Left cardiac atrium (tissue), 4 donors: ENCODE data around the gene ANKRD50. TPM values are rescaled to one million over a fixed set of nuclear protein-coding genes. Genes with fewer than 3 reads are reported as not detected.
A peak's percentile ranks its signal among the peaks of the same experiment; 100 is the strongest.

Experiments
- ATAC-seq, 2 donors: fragments of 200-7000 bp; cut with Tn5 transposase; one replicate each; pipeline ENCODE4 v1.9.1; 2020; ENCODE audit warnings: mild to moderate bottlenecking in 2 of 2, moderate library complexity in 2 of 2
- DNase-seq: peaks from one replicate; pipeline ENCODE4 v3.0.0-alpha.2; 2020
- intact Hi-C, 2 donors: fragments of 100-400 bp; cut with DNase I; formaldehyde crosslinking; loops; one replicate each; pipeline versions ENCODE4 v1.14.1 to v1.15.1; 2022 to 2023
- long read RNA-seq: library from polyadenylated mRNA; unstranded; transcript quantifications from one replicate; pipeline ENCODE4 v2.0.0, GENCODE V29; 2021
- total RNA-seq, 2 donors: library from RNA; stranded (reverse); fragmentation: NEBNext Ultra II Directional; extraction: Animal tissue kit (Norgen Biotek cat#: 25700); gene quantifications; one replicate each; pipeline ENCODE4 v1.2.1, GENCODE V29; 2021
- donor health status: DM: no; HTN: yes; CAD: no.
- donor health status: DM: no; HTN: yes; CAD: no; lungs with severe emphysema.
- donor health status: DM: yes; HTN: yes; CAD: no.
- donor health status: Dilated cardiomyopathy.

Gene ANKRD50
- total RNA-seq, result 10 to 100 TPM in 1 of 2 donors, 1 to 10 TPM in 1; 6.8 to 11.0 TPM
- long read RNA-seq, partial matches to known transcripts, result 1 of 2 reads
- long read RNA-seq, other reads (novel, unspliced or antisense), result 1 of 2 reads

DNA sequence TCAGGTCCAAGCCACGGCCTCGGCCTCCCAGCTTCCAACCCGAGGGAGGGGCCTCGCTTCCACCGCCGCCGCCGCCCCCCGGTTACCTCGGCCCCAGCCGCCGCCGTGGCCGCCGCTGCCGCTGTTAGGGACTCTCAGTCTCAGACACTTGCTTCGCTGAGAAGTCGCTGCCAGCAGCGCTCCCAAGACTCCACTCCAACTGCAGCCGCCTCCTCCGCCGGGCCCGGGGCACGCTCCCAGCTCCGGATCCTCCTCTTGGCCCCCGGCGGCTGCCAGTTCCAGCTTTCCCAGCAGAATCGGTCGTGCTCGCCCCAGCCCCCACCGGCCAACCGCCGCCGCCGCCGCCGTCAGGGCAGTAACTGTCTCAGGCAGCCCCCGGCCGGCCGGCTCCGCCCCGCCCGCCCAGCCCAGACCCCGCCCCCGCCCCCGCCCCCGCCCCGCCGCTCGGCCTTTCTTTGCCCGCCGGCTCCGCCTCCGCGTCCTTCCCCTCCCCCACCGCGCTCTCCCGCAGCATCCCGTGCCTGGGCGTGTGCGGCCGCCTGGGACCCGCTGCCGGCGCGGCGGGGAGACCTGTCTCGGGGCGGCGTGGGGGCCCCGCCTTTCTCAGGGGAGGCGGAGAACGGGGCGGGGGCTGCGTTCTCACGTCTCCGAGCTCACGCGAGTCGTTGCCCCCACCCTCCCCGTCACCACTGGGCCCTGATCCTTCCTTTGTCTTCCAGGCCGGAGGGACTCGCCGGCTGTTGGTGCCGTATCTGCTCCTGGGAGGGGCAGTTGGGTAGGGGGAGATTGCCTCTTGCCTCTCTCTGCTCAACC is at the start of gene ANKRD50:
TSS of gene ANKRD50 (minus strand) at position 361 of the 813 bp plus-strand sequence. CDS start 2,221 bp downstream, outside the sequence.
- intact Hi-C loops, result loop anchor here in 1 of 2 donors (10.0 kb wide), 1 partner anchor 222 kb away; no protein-coding TSS in a partner anchor
- DNase-seq (peak; percentile 94), ATAC-seq (peak; percentile 91 to 92)

GRCh38 chr4:124757126-124757525 is 44.6 kb upstream of the ANKRD50 start:
- intact Hi-C loops, result no loop called here
- no peak for ATAC-seq
- DNase-seq, result no peak

DNA sequence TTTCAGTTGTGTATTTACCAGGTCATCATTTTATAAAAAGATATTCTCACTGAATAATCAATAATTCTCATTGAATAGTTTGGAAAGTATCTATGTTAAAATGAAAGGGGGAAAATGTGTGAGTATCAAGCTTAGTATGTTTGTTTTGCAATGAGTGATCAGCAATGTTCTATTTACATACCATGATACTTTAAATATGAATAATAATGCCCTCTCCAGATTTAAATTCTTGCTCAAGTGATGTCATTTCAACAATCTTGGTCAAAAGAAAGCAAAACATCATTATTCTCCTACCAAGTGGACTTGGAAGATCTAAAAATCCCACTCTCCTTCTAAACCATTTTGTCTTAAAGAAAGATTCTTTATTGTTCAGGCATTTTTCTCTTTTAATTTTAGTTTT is 42.1 kb upstream of the ANKRD50 start:
- DNase-seq (no peak), ATAC-seq (no peak)
- intact Hi-C loops, result no loop called here

GRCh38 chr4:124753941-124754581 is 41.5 kb upstream of the ANKRD50 start:
- intact Hi-C loops, result no loop called here
- no peak for ATAC-seq
- DNase-seq, result no peak

- ATAC-seq (no peak), DNase-seq (no peak)
- intact Hi-C loops, result no loop called here
Measured at GRCh38 chr4:124749421-124749820, 36.9 kb upstream of the ANKRD50 start.

- DNase-seq (no peak), ATAC-seq (no peak)
- intact Hi-C loops, result no loop called here
Measured at GRCh38 chr4:124748965-124749364, 36.4 kb upstream of the ANKRD50 start.

GRCh38 chr4:124745985-124746801 is 33.7 kb upstream of the ANKRD50 start:
- DNase-seq, result peak; percentile 26
- intact Hi-C loops, result no loop called here
- ATAC-seq, result peak; percentile 33 to 59

GRCh38 chr4:124743711-124744110 is 31.2 kb upstream of the ANKRD50 start:
- ATAC-seq, result no peak
- intact Hi-C loops, result no loop called here
- DNase-seq, result no peak

- intact Hi-C loops, result no loop called here
- no peak for ATAC-seq
Measured at GRCh38 chr4:124740501-124740900, 28.0 kb upstream of the ANKRD50 start.

GRCh38 chr4:124738994-124739393 is 26.5 kb upstream of the ANKRD50 start:
- ATAC-seq (no peak), DNase-seq (no peak)
- intact Hi-C loops, result no loop called here

More at GRCh38 chr4:124740501-124740900, 28.0 kb upstream of the ANKRD50 start:
- no peak for DNase-seq

GRCh38 chr4:124737619-124738018 is 25.1 kb upstream of the ANKRD50 start:
- intact Hi-C loops, result no loop called here
- DNase-seq (no peak), ATAC-seq (no peak)

DNA sequence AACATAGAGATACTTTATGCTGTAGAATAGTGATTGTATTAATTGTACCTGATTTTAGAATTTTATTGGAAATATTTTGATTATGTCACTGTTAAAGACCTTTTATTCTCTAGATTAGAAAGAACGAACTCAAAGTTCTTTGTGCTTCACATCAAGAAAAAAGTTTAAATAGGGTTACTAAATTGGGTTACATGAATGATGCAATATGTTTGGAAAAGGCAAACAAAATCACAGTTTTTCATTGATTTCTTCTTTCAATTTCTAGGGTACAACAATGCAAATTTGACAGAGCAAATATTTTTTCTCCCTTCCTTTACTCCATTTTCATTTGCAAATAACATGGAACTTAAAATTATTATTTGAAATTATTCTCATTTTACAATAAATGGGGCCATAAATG is 24.0 kb upstream of the ANKRD50 start:
- intact Hi-C loops, result no loop called here
- ATAC-seq, result no peak
- no peak for DNase-seq

DNA sequence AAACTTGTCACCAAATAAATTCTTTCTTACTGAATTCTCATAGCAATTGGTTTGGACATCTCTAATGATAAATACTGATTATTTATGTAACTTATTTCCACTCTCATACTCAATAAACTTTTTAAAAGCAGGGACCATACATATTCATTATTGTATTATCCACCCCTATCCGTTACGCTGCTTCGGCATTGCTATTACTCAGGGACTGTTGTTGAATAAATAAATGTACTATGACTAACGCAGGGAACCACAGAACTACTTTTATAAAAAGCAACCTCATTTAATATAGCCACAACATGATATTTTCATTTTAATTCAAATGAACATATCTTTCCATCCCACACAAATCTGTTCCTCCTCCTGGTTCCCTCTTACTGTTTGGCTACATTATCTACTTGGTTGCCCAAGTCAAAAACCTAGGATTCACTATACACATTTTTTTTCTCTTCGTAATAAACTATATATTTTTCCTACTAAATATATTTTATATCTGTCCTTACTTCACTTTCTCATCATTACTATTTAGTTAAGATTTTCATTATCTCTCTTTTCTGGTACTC is 14.9 kb upstream of the ANKRD50 start:
- ATAC-seq, result no peak
- DNase-seq, result no peak
- intact Hi-C loops, result no loop called here

GRCh38 chr4:124726269-124726668 is 13.7 kb upstream of the ANKRD50 start:
- DNase-seq (no peak), ATAC-seq (no peak)
- intact Hi-C loops, result no loop called here

- no peak for DNase-seq
- intact Hi-C loops, result no loop called here
- no peak for ATAC-seq
Measured at GRCh38 chr4:124722071-124722470, 9.5 kb upstream of the ANKRD50 start.

GRCh38 chr4:124717101-124717500 is 4.6 kb upstream of the ANKRD50 start:
- intact Hi-C loops, result loop anchor here in 1 of 2 donors (10.0 kb wide), 1 partner anchor 218 kb away; no protein-coding TSS in a partner anchor

GRCh38 chr4:124713185-124713592 is 657 bp upstream of the ANKRD50 start:
- intact Hi-C loops, result loop anchor here in 1 of 2 donors (10.0 kb wide), 1 partner anchor 222 kb away; no protein-coding TSS in a partner anchor

More at GRCh38 chr4:124717101-124717500, 4.6 kb upstream of the ANKRD50 start:
- ATAC-seq (no peak), DNase-seq (no peak)

GRCh38 chr4:124711471-124712371 is 811 bp downstream of the ANKRD50 start:
- peak; percentile 64 for DNase-seq
- intact Hi-C loops, result loop anchor here in 1 of 2 donors (10.0 kb wide), 1 partner anchor 223 kb away; no protein-coding TSS in a partner anchor
- peak; percentile 42 to 69 for ATAC-seq

More at GRCh38 chr4:124713185-124713592, 657 bp upstream of the ANKRD50 start:
- DNase-seq (peak; percentile 74), ATAC-seq (peak; percentile 67 to 70)
